Activated T-helper 1 cell treated with anti-CD3 and anti-CD28 coated beads, Interleukin-12 subunit alpha, Interleukin-12 subunit beta, Interleukin-2, Interleukin-4 antibody, amounts not matched to agents 30 ng/mL and 10 ng/mL and 1 ng/mL, durations not matched to agents 14 hours and 24 hours and 36 hours (primary cell): Measurements from ENCODE around the gene SLC22A2. TPM values are rescaled to one million over a fixed set of nuclear protein-coding genes. Genes with fewer than 3 reads are reported as not detected.

Source experiments
- DNase-seq: peaks from one replicate; pipeline ENCODE4 v3.0.0; 2021; ENCODE audit warnings: low spot score
- H3K27ac Mint-ChIP-seq: one replicate; pipeline ENCODE4 v1.8.0; 2021; ENCODE audit warnings: mild to moderate bottlenecking, mixed read lengths
- H3K27me3 Mint-ChIP-seq: one replicate; pipeline ENCODE4 v1.8.0; 2022; ENCODE audit warnings: mild to moderate bottlenecking, moderate library complexity, mixed read lengths; ENCODE audit not compliant: insufficient read depth
- H3K36me3 Mint-ChIP-seq: one replicate; pipeline ENCODE4 v1.8.0; 2021; ENCODE audit warnings: low read depth, mixed read lengths
- H3K4me1 Mint-ChIP-seq: one replicate; pipeline ENCODE4 v1.8.0; 2021; ENCODE audit warnings: low read depth, mixed read lengths
- H3K4me3 Mint-ChIP-seq: one replicate; pipeline ENCODE4 v1.8.0; 2021; ENCODE audit warnings: mild to moderate bottlenecking, moderate library complexity, mixed read lengths
- H3K9me3 Mint-ChIP-seq: one replicate; pipeline ENCODE4 v1.8.0; 2021; ENCODE audit warnings: mixed read lengths
- intact Hi-C: fragments of 100-400 bp; cut with micrococcal nuclease; formaldehyde crosslinking; loops from one replicate; pipeline ENCODE4 v1.15.1; 2024
- total RNA-seq: library from RNA; stranded (reverse); gene quantifications from 2 replicates; pipeline ENCODE4 v1.2.3, GENCODE V29; 2022

The SLC22A2 gene
- total RNA-seq, 1 donor from 2014 or later, result not detected

GRCh38 chr6:160207618-160208017 is 51.0 kb downstream of the SLC22A2 start:
- H3K36me3 Mint-ChIP-seq, result no peaks in the 10 kb centered on the region
- intact Hi-C loops, result no loop called here

GRCh38 chr6:160204710-160205109 is 53.9 kb downstream of the SLC22A2 start:
- no peak for DNase-seq
- Mint-ChIP-seq H3K4me1 (no peaks in the 10 kb centered on the region), H3K9me3 (peaks cover 6% of the 10 kb centered on the region), H3K27ac (no peak overlapping the region), H3K27me3 (peaks cover 5% of the 10 kb centered on the region), H3K36me3 (no peaks in the 10 kb centered on the region), H3K4me3 (no peak overlapping the region)
- intact Hi-C loops, result no loop called here

More at GRCh38 chr6:160207618-160208017, 51.0 kb downstream of the SLC22A2 start:
- Mint-ChIP-seq H3K4me3 (no peak overlapping the region), H3K27ac (no peak overlapping the region), H3K27me3 (peaks cover 7% of the 10 kb centered on the region), H3K4me1 (no peaks in the 10 kb centered on the region), H3K9me3 (peaks cover 6% of the 10 kb centered on the region)
- no peak for DNase-seq

GRCh38 chr6:160203953-160204352 is 54.7 kb downstream of the SLC22A2 start:
- intact Hi-C loops, result no loop called here
- H3K27ac Mint-ChIP-seq, result no peak overlapping the region
- H3K36me3 Mint-ChIP-seq, result no peaks in the 10 kb centered on the region
- peaks cover 5% of the 10 kb centered on the region for H3K27me3 Mint-ChIP-seq
- no peak for DNase-seq
- no peak overlapping the region for H3K4me3 Mint-ChIP-seq
- no peaks in the 10 kb centered on the region for H3K4me1 Mint-ChIP-seq
- peaks cover 6% of the 10 kb centered on the region for H3K9me3 Mint-ChIP-seq

GRCh38 chr6:160203522-160203921 is 55.1 kb downstream of the SLC22A2 start:
- H3K4me3 Mint-ChIP-seq, result no peak overlapping the region
- intact Hi-C loops, result no loop called here

GRCh38 chr6:160203076-160203475 is 55.5 kb downstream of the SLC22A2 start:
- no peak for DNase-seq
- Mint-ChIP-seq H3K9me3 (peaks cover 4% of the 10 kb centered on the region), H3K4me3 (no peak overlapping the region), H3K27ac (no peak overlapping the region), H3K36me3 (no peaks in the 10 kb centered on the region), H3K27me3 (peaks cover 7% of the 10 kb centered on the region), H3K4me1 (no peaks in the 10 kb centered on the region)
- intact Hi-C loops, result no loop called here

More at GRCh38 chr6:160203522-160203921, 55.1 kb downstream of the SLC22A2 start:
- Mint-ChIP-seq H3K27me3 (peaks cover 7% of the 10 kb centered on the region), H3K36me3 (no peaks in the 10 kb centered on the region), H3K27ac (no peak overlapping the region), H3K9me3 (peaks cover 6% of the 10 kb centered on the region), H3K4me1 (no peaks in the 10 kb centered on the region)
- no peak for DNase-seq

GRCh38 chr6:160202411-160202810 is 56.2 kb downstream of the SLC22A2 start:
- no peaks in the 10 kb centered on the region for H3K9me3 Mint-ChIP-seq
- peaks cover 7% of the 10 kb centered on the region for H3K27me3 Mint-ChIP-seq
- intact Hi-C loops, result no loop called here
- no peak overlapping the region for H3K27ac Mint-ChIP-seq
- H3K36me3 Mint-ChIP-seq, result no peaks in the 10 kb centered on the region
- no peak overlapping the region for H3K4me3 Mint-ChIP-seq
- DNase-seq, result no peak
- no peaks in the 10 kb centered on the region for H3K4me1 Mint-ChIP-seq

- Mint-ChIP-seq H3K27me3 (peaks cover 7% of the 10 kb centered on the region), H3K36me3 (no peaks in the 10 kb centered on the region), H3K4me3 (no peak overlapping the region), H3K27ac (no peak overlapping the region), H3K9me3 (no peaks in the 10 kb centered on the region), H3K4me1 (no peaks in the 10 kb centered on the region)
- intact Hi-C loops, result no loop called here
- no peak for DNase-seq
These were observed 57.6 kb downstream of the SLC22A2 start for GRCh38 chr6:160201061-160201460.

GRCh38 chr6:160198606-160199211 is 59.9 kb downstream of the SLC22A2 start:
- intact Hi-C loops, result no loop called here
- Mint-ChIP-seq H3K9me3 (peaks cover 11% of the 10 kb centered on the region), H3K36me3 (no peaks in the 10 kb centered on the region), H3K27ac (no peak overlapping the region), H3K4me3 (no peak overlapping the region), H3K27me3 (peaks cover 10% of the 10 kb centered on the region), H3K4me1 (no peaks in the 10 kb centered on the region)
- DNase-seq, result no peak

- DNase-seq, result no peak
- intact Hi-C loops, result no loop called here
- H3K4me3 Mint-ChIP-seq, result no peak overlapping the region
- peaks cover 21% of the 10 kb centered on the region for H3K9me3 Mint-ChIP-seq
- no peaks in the 10 kb centered on the region for H3K4me1 Mint-ChIP-seq
- H3K36me3 Mint-ChIP-seq, result peaks cover 2% of the 10 kb centered on the region
- peaks cover 10% of the 10 kb centered on the region for H3K27me3 Mint-ChIP-seq
- no peak overlapping the region for H3K27ac Mint-ChIP-seq
These were observed 61.0 kb downstream of the SLC22A2 start for GRCh38 chr6:160197662-160198061.

- peaks cover 10% of the 10 kb centered on the region for H3K27me3 Mint-ChIP-seq
- no peak overlapping the region for H3K27ac Mint-ChIP-seq
- no peak for DNase-seq
- peaks cover 2% of the 10 kb centered on the region for H3K36me3 Mint-ChIP-seq
- no peak overlapping the region for H3K4me3 Mint-ChIP-seq
- no peaks in the 10 kb centered on the region for H3K4me1 Mint-ChIP-seq
- H3K9me3 Mint-ChIP-seq, result peaks cover 30% of the 10 kb centered on the region
- intact Hi-C loops, result no loop called here
These were observed 63.8 kb downstream of the SLC22A2 start for GRCh38 chr6:160194808-160195207.

- H3K9me3 Mint-ChIP-seq, result peaks cover 30% of the 10 kb centered on the region
- H3K4me1 Mint-ChIP-seq, result no peaks in the 10 kb centered on the region
- intact Hi-C loops, result no loop called here
- H3K27ac Mint-ChIP-seq, result no peak overlapping the region
- H3K36me3 Mint-ChIP-seq, result peaks cover 2% of the 10 kb centered on the region
- H3K4me3 Mint-ChIP-seq, result no peak overlapping the region
- no peak for DNase-seq
- H3K27me3 Mint-ChIP-seq, result peaks cover 8% of the 10 kb centered on the region
These were observed 65.8 kb downstream of the SLC22A2 start for GRCh38 chr6:160192840-160193239.

- H3K27me3 Mint-ChIP-seq, result peaks cover 7% of the 10 kb centered on the region
- intact Hi-C loops, result no loop called here
- peaks cover 2% of the 10 kb centered on the region for H3K36me3 Mint-ChIP-seq
- no peaks in the 10 kb centered on the region for H3K4me1 Mint-ChIP-seq
- DNase-seq, result no peak
- no peak overlapping the region for H3K27ac Mint-ChIP-seq
- no peak overlapping the region for H3K4me3 Mint-ChIP-seq
- peaks cover 30% of the 10 kb centered on the region for H3K9me3 Mint-ChIP-seq
These were observed 67.6 kb downstream of the SLC22A2 start for GRCh38 chr6:160190973-160191372.

- H3K9me3 Mint-ChIP-seq, result peaks cover 30% of the 10 kb centered on the region
These were observed 68.5 kb downstream of the SLC22A2 start for GRCh38 chr6:160190081-160190480.

GRCh38 chr6:160188773-160189172 is 69.8 kb downstream of the SLC22A2 start:
- peaks cover 4% of the 10 kb centered on the region for H3K27me3 Mint-ChIP-seq
- H3K9me3 Mint-ChIP-seq, result peaks cover 22% of the 10 kb centered on the region
- no peaks in the 10 kb centered on the region for H3K4me1 Mint-ChIP-seq
- no peak for DNase-seq
- peaks cover 2% of the 10 kb centered on the region for H3K36me3 Mint-ChIP-seq
- no peak overlapping the region for H3K4me3 Mint-ChIP-seq
- no peak overlapping the region for H3K27ac Mint-ChIP-seq
- intact Hi-C loops, result no loop called here

More at GRCh38 chr6:160190081-160190480, 68.5 kb downstream of the SLC22A2 start:
- no peak for DNase-seq
- no peak overlapping the region for H3K27ac Mint-ChIP-seq
- H3K4me3 Mint-ChIP-seq, result no peak overlapping the region
- H3K27me3 Mint-ChIP-seq, result peaks cover 4% of the 10 kb centered on the region
- intact Hi-C loops, result no loop called here
- peaks cover 2% of the 10 kb centered on the region for H3K36me3 Mint-ChIP-seq
- no peaks in the 10 kb centered on the region for H3K4me1 Mint-ChIP-seq
